CD14-positive monocyte (primary cell): ENCODE measurements around the gene HMCN2. TPM values are rescaled to one million over a fixed set of nuclear protein-coding genes. Genes with fewer than 3 reads are reported as not detected.

Source experiments
- DNase-seq, 3 donors: peaks; one replicate each; pipeline ENCODE4 v3.0.0-alpha.2; 2011 to 2022
- H2AFZ ChIP-seq: 2 replicates; pipeline ENCODE4 v1.6.0; 2012; ENCODE audit warnings: mild to moderate bottlenecking, low read depth, low read length, inconsistent platforms; ENCODE audit not compliant: insufficient read depth, poor library complexity, severe bottlenecking
- H3K27ac ChIP-seq, 2 donors: 1 replicate in 1 of 2; 2 replicates in 1 of 2; pipeline ENCODE4 v1.5.1; 2012 to 2013; ENCODE audit warnings: low read length in 2 of 2, control low read depth in 1 of 2, inconsistent platforms in 1 of 2, low read depth in 1 of 2, mild to moderate bottlenecking in 1 of 2
- H3K27me3 ChIP-seq, 2 donors: one replicate each; pipeline versions ENCODE4 v1.6.0 to v1.6.1; 2011 to 2013; ENCODE audit warnings: low read length in 2 of 2; ENCODE audit not compliant: control insufficient read depth in 2 of 2, insufficient read depth in 2 of 2
- H3K36me3 ChIP-seq, 2 donors: replicated peaks in 1 of 2; 1 replicate in 1 of 2; 2 replicates in 1 of 2; pipeline versions ENCODE4 v1.5.1 to v1.6.1; 2012 to 2013; ENCODE audit warnings: low read length in 2 of 2, control low read depth in 1 of 2, inconsistent platforms in 1 of 2, mild to moderate bottlenecking in 1 of 2; ENCODE audit not compliant: insufficient read depth in 2 of 2, control insufficient read depth in 1 of 2
- H3K4me1 ChIP-seq, 2 donors: 1 replicate in 1 of 2; 2 replicates in 1 of 2; pipeline versions ENCODE4 v1.5.1 to v1.6.1; 2012 to 2013; ENCODE audit warnings: low read length in 2 of 2, control low read depth in 1 of 2, inconsistent platforms in 1 of 2, mild to moderate bottlenecking in 1 of 2, moderate library complexity in 1 of 2; ENCODE audit not compliant: insufficient read depth in 2 of 2, control insufficient read depth in 1 of 2
- H3K4me2 ChIP-seq: replicated peaks from 2 replicates; pipeline ENCODE3; 2012; ENCODE audit warnings: low read length, moderate library complexity, mild to moderate bottlenecking; ENCODE audit not compliant: poor library complexity, severe bottlenecking; ENCODE audit errors: extremely low read depth
- H3K4me3 ChIP-seq, 3 experiments: fragments of 200-600 bp in 1 of 3; sonication (generic) in 1 of 3; replicated peaks in 1 of 3; 1 replicate in 2 of 3; 2 replicates in 1 of 3; pipeline ENCODE4 v1.5.1; 2011 to 2013; ENCODE audit warnings: low read length in 3 of 3, mild to moderate bottlenecking in 3 of 3, control low read depth in 2 of 3, low read depth in 2 of 3, inconsistent platforms in 1 of 3, moderate library complexity in 1 of 3
- H3K79me2 ChIP-seq: 2 replicates; pipeline ENCODE4 v1.6.0; 2012; ENCODE audit warnings: mild to moderate bottlenecking, control low read depth, inconsistent platforms, low read length, moderate library complexity; ENCODE audit not compliant: insufficient read depth
- H3K9ac ChIP-seq: 2 replicates; pipeline ENCODE4 v1.6.0; 2017; ENCODE audit warnings: low read length, mild to moderate bottlenecking; ENCODE audit not compliant: insufficient read depth, poor library complexity, severe bottlenecking
- H3K9me3 ChIP-seq, 2 donors: replicated peaks in 1 of 2; 1 replicate in 1 of 2; 2 replicates in 1 of 2; pipeline versions ENCODE4 v1.5.1 to v1.6.1; 2012 to 2013; ENCODE audit warnings: low read length in 2 of 2, control low read depth in 1 of 2; ENCODE audit not compliant: control insufficient read depth in 1 of 2, insufficient read depth in 1 of 2
- H4K20me1 ChIP-seq: 2 replicates; pipeline ENCODE4 v1.6.0; 2012; ENCODE audit warnings: mild to moderate bottlenecking, low read length, control low read depth, moderate library complexity; ENCODE audit not compliant: insufficient read depth
- H3K27ac Mint-ChIP-seq, 7 donors: one replicate each; pipeline ENCODE4 v1.8.0; 2020; ENCODE audit warnings: mild to moderate bottlenecking in 7 of 7, mixed read lengths in 7 of 7, moderate library complexity in 6 of 7, inconsistent platforms in 2 of 7
- H3K27me3 Mint-ChIP-seq, 3 donors: one replicate each; pipeline ENCODE4 v1.8.0; 2021 to 2022; ENCODE audit warnings: low read depth in 3 of 3, mild to moderate bottlenecking in 3 of 3, mixed read lengths in 3 of 3, moderate library complexity in 3 of 3, inconsistent platforms in 1 of 3
- H3K36me3 Mint-ChIP-seq, 2 donors: one replicate each; pipeline ENCODE4 v1.8.0; 2020; ENCODE audit warnings: mixed read lengths in 2 of 2, inconsistent platforms in 1 of 2, mild to moderate bottlenecking in 1 of 2
- H3K4me1 Mint-ChIP-seq: one replicate; pipeline ENCODE4 v1.8.0; 2020; ENCODE audit warnings: mild to moderate bottlenecking, mixed read lengths
- H3K4me3 Mint-ChIP-seq, 2 donors: one replicate each; pipeline ENCODE4 v1.8.0; 2020; ENCODE audit warnings: mild to moderate bottlenecking in 2 of 2, mixed read lengths in 2 of 2, moderate library complexity in 1 of 2
- H3K9me3 Mint-ChIP-seq, 7 donors: one replicate each; pipeline ENCODE4 v1.8.0; 2020 to 2022; ENCODE audit warnings: mixed read lengths in 7 of 7, mild to moderate bottlenecking in 6 of 7, moderate library complexity in 6 of 7, inconsistent platforms in 2 of 7
- CTCF ChIP-seq: fragments of 200-600 bp; IDR thresholded peaks from one replicate; pipeline ENCODE4 v1.8.0; 2022; ENCODE audit warnings: antibody characterized with exemption, mild to moderate bottlenecking
- WGBS: methylation state at CpG from one replicate; pipeline ENCODE4 v1.1.5; 2013; ENCODE audit warnings: missing lambda C conversion rate; ENCODE audit not compliant: insufficient coverage; 5-methylcytosine and 5-hydroxymethylcytosine counted together
- intact Hi-C, 2 donors: fragments of 100-400 bp; cut with micrococcal nuclease; formaldehyde crosslinking; loops; one replicate each; pipeline versions ENCODE4 v1.15.0 to v1.15.1; 2023
- polyA plus RNA-seq, 3 donors: library from polyadenylated mRNA; depleted of rRNA in 1 of 3; unstranded in 2 of 3; stranded (reverse) in 1 of 3; fragments of 300-500 nt in 2 of 3; fragments of >200 nt in 1 of 3; fragmentation: Illumina TruSeq in 2 of 3; gene quantifications; 1 replicate in 2 of 3; 2 replicates in 1 of 3; pipeline ENCODE4 v1.2.3, GENCODE V29; 2012 to 2021

HMCN2 gene
- polyA plus RNA-seq, 3 donors: not detected

- Mint-ChIP-seq H3K36me3 (no peaks in the 10 kb centered on the region), H3K4me3 (no peak overlapping the region), H3K27me3 (peaks cover 2 to 14% (median 3%) of the 10 kb centered on the region in 3 donors), H3K27ac (no peak overlapping the region), H3K9me3 (peaks cover 0 to 1% (median 0%) of the 10 kb centered on the region in 7 donors), H3K4me1 (no peaks in the 10 kb centered on the region)
- H3K4me3 ChIP-seq: no peak overlapping the region
- no peak overlapping the region for H3K9ac ChIP-seq
- TF ChIP-seq CTCF: no peak
- no peak overlapping the region for H2AFZ ChIP-seq
- no peak overlapping the region for H3K27ac ChIP-seq
- H3K4me1 ChIP-seq: no peaks in the 10 kb centered on the region
- H3K79me2 ChIP-seq: no peaks in the 10 kb centered on the region
- intact Hi-C loops: no loop called here
- 83% methylated on average over 10 of the region's 10 CpGs for WGBS
- H3K27me3 ChIP-seq: no peaks in the 10 kb centered on the region
- H3K9me3 ChIP-seq: no peaks in the 10 kb centered on the region
- no peak overlapping the region for H3K4me2 ChIP-seq
- no peaks in the 10 kb centered on the region for H3K36me3 ChIP-seq
- no peak for DNase-seq
- H4K20me1 ChIP-seq: no peaks in the 10 kb centered on the region
Observed at GRCh38 chr9:130422546-130422945, 157.0 kb downstream of the HMCN2 start.

DNA sequence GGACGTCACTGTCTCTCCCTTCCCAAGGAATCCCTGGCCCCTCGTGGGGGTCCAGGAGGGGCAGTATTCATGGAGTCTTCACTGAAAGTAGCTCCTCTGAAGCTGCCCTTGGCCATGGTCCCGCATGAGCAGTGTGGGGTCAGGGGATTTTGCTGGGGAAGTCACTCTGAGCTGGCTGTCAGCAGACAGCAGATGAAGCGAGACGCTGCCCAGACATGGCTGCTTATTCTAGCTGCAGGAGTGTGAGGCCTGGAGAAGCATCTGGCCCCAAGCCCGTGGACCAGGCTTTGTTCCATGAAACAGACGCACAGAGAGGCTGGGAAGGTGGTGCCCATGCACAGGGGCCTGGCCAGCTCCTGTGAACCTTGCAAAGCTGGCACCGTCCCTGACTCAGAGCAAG, 157.7 kb downstream of the HMCN2 start:
- intact Hi-C loops: no loop called here
- peaks cover 1 to 13% (median 2%) of the 10 kb centered on the region in 3 donors for H3K27me3 Mint-ChIP-seq
- Histone ChIP-seq H3K9me3 (no peaks in the 10 kb centered on the region), H3K4me2 (no peak overlapping the region), H3K27ac (no peak overlapping the region), H3K79me2 (no peaks in the 10 kb centered on the region), H2AFZ (no peak overlapping the region), H3K27me3 (no peaks in the 10 kb centered on the region), H3K36me3 (no peaks in the 10 kb centered on the region), H3K9ac (no peak overlapping the region), H4K20me1 (no peaks in the 10 kb centered on the region), H3K4me1 (no peaks in the 10 kb centered on the region), H3K4me3 (no peak overlapping the region)
- no peak for TF ChIP-seq CTCF
- no peak overlapping the region for H3K27ac Mint-ChIP-seq
- peaks cover 0 to 1% (median 0%) of the 10 kb centered on the region in 7 donors for H3K9me3 Mint-ChIP-seq
- 85% methylated on average over 6 of the region's 8 CpGs for WGBS
- H3K4me3 Mint-ChIP-seq: no peak overlapping the region
- DNase-seq: no peak
- no peaks in the 10 kb centered on the region for H3K4me1 Mint-ChIP-seq
- H3K36me3 Mint-ChIP-seq: no peaks in the 10 kb centered on the region
